GM20431 (cell line): ENCODE results near the gene SHC1.

Experiments
- in situ Hi-C: fragments of 300-500 bp; cut with MseI, MboI; formaldehyde crosslinking; loops from one replicate; pipeline ENCODE4 v1.15.0; 2020; ENCODE audit warnings: low sequenced_read_pairs; ENCODE audit not compliant: unreplicated experiment

Gene SHC1

GRCh38 chr1:154974808-154975408, 4.4 kb upstream of the SHC1 start:
- in situ Hi-C loops: no loop called here

DNA sequence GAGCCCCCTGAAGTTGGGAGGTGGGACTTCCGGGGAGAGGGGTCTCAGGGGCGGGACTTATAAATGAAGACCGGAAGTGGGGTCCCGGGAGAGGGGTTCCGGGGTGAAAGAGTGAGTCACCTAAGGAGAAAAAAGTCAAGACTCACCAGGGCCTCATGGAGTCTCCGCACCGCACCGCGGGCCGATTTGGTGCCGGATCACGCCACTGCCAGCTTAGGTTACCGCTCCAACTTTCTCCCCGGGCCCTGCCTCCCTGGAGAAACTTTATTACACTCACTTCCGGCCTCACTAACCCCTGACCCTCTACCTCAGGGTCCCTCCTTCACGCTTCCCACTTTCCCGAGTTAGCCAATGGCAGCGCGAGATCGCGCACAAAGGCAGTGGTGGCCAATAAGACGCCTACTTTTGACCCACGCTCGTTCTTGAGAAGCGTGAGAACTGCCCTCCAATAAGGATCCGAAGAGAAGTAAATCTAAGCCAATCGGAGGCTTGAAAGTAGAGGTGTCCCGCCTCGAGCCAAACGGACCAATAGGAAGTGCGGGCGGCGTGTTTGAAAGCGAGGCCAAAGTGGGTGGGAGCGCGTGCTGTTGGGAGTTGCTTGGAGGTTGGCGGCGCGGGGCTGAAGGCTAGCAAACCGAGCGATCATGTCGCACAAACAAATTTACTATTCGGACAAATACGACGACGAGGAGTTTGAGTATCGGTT, 3.7 kb upstream of the SHC1 start, which contains the start of gene CKS1B:
TSS of gene CKS1B (plus strand) at position 580 of the 706 bp plus-strand sequence. CDS start at position 645, 65 bp downstream.
- in situ Hi-C loops: no loop called here

- in situ Hi-C loops: no loop called here
These were observed 3.0 kb upstream of the SHC1 start for GRCh38 chr1:154973344-154974101.

DNA sequence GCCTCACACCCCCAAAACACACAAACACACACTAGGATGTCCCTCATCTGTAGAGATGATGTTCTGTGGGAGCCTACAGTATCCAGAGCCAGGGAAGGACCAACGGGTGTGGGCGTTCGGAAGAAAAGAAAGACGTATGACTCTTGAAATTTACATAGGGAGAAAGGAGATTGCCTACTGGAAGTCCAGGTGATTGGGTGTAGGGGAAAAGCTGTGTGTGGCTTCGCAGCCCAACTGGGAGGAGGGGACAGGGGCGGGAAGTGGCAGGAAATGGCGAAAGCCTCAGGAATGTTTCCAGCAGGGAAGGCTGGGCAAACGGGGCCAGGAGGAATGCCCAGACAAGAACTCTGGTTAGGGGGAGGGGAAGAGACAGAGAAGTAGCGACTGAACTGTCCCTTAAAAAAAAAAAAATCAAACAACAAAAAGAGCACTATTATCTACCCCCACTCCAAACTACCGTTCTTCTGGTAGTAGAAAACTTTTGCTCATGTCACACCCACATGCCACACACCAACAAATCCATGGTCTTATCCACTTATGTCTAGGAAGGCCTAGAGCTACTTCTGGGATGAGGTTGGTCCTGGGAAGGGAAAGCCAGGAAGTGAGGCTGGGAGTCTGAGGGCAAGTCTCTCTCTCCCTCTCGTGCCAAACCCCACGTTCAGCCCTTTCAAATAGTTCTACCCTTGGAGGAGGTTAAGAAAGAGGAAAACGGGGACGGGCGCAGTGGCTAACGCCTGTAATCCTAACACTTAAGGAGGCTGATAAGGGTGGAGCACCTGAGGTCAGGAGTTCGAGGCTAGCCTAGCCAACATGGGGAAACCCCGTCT, 2.2 kb upstream of the SHC1 start:
- in situ Hi-C loops: no loop called here

GRCh38 chr1:154972213-154972516, 1.6 kb upstream of the SHC1 start:
- in situ Hi-C loops: no loop called here

GRCh38 chr1:154971341-154971998, 923 bp upstream of the SHC1 start:
- in situ Hi-C loops: no loop called here

DNA sequence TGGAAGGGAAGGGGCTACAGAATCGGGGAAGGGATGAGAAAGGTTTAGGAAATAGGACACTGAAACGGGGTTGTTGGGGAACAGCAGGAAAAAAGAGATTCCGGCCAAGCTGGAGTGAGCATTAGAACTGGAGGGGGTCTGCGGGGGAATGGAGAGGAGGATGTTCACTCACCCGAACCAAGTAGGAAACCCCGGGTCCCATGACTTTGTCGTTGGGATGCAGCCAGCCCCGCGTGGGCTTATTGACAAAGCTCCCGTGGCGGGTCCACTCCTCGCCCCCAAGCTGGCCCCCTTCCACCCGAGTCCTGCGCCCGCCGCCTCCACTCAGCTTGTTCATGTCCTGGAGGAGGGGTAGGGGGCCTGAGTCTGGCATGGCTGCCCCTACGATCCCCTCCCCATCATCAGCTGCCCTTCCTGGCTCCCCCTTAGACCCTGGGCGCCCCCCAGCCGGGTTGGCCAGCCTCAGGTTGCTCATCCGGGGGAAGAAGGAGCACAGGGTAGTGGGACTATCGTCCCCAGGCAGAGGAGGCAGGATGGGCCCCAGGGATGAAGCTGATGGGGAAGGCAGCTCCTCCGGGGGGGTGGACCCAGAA, 591 bp downstream of the SHC1 start:
- in situ Hi-C loops: no loop called here

- in situ Hi-C loops: no loop called here
These were observed 1.3 kb downstream of the SHC1 start for GRCh38 chr1:154969246-154969645.

DNA sequence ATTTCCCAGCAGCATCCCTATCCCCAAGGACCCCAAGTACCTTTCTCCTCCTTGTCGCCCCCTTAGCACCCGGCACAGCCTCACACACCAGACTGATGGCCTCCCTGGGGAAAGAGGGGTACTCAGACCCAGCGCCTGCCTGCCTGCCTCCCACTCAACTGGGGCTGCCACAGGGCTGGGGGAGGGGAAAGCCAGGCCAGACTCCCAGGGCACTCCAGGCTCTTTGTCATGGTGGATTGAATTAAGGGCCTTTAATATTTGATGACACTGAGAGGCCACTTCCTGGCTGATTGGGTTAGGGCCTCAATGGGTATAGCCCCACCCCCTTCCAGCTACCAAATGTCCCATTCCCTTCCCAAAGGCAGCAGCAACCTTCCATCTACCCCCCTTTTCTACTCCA, 1.8 kb downstream of the SHC1 start:
- in situ Hi-C loops: no loop called here

GRCh38 chr1:154967331-154967950, 3.1 kb downstream of the SHC1 start:
- in situ Hi-C loops: no loop called here

- in situ Hi-C loops: no loop called here
These were observed 4.4 kb downstream of the SHC1 start for GRCh38 chr1:154966111-154966510.

- in situ Hi-C loops: no loop called here
These were observed 6.2 kb downstream of the SHC1 start for GRCh38 chr1:154964359-154964758.

DNA sequence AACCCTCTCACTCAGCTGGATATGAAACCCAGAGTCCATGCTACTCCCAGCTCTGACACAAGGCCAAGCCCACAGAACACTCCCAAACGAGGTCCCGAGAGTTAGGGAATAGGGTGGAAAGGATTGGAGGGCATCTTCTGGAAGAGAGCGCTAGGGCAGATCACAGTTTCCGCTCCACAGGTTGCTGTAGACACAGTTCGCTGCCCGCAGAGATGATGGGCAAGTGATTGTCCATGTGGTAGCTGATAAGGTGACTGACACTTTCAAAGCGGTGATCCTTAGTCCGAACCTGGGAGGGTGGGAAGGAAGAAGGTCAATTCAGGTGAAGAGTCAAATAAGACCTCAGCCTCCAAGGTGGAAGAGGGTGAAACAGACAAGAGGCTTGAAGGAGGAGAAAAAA, 6.9 kb downstream of the SHC1 start:
- in situ Hi-C loops: no loop called here

DNA sequence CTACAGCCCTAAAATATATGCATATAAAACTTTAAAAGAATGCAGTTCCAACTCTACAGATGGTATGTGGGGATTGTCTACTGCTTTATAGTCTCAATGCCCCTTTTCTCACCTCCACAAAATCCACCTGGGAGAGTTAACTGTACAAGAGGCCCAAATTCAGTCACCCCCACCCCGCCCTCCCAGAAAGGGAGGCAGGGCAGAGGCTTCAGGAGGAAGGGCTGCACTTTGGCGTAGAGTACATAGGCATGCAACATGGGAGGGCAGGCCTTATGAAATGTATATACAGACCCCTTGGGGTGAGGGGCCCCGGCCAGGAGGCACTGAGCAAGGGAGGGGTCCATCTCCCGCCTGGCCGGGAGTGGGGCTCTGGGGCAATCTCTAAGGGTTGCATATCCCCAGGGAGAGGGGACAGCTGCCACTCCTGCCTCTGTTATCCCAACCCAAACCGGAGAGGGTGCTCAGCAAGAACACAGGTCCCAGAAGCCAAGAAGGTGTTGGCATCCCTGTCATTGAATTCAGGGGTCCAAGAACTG, 7.7 kb downstream of the SHC1 start:
- in situ Hi-C loops: no loop called here

- in situ Hi-C loops: no loop called here
These were observed 8.3 kb downstream of the SHC1 start for GRCh38 chr1:154962156-154962749.

GRCh38 chr1:154961207-154962155, 9.1 kb downstream of the SHC1 start, which contains the start of gene PYGO2:
PYGO2 (minus strand) TSS chr1:154961782; CDS start chr1:154961576, 206 bp downstream.
- in situ Hi-C loops: no loop called here

DNA sequence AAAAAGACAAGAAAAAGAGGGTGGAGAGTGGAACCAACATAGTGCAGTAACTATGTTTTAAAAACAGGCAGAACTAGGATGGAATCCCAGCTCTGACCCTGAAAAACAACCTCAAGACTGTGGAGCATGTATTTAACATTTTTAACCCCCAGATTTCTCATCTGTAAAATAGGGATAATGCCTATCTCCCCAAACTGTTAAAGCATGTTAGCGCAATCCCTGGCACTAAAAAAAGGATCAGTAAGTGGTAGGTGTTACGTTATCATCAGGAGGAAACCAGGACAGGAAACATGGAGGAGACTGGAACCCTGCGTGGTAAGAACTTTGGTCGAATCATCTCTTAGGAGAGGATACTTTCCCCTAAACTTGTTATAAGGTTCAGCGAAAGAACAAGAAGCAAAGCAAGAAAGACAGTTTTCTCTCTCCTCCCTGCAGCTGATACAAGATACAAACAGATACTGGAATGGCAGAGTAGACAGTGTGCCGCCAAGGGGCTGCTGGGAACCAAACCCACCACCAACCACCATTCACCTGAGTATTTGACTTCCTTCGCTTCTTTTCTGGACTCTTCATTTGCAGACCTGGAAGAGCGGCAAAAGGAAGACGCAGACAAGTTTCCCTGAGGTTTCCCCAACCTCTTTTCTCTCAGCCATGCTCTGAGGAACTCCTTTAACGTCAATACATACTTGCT, 10.0 kb downstream of the SHC1 start:
- in situ Hi-C loops: no loop called here
